HG02798 (cell line): ENCODE results near the gene URB2.
A peak's percentile ranks its signal among the peaks of the same experiment; 100 is the strongest.
"Not testable (repeated sequence)": the region's sequence is repeated elsewhere in the genome, so short reads cannot be mapped to it uniquely, and the experiment has no call there.

Source experiments
- ATAC-seq: cut with Tn5 transposase; IDR thresholded peaks from one replicate; pipeline ENCODE4 v1.9.1; 2021; ENCODE audit warnings: mild to moderate bottlenecking; ENCODE audit not compliant: unreplicated experiment, poor library complexity

Gene URB2

DNA sequence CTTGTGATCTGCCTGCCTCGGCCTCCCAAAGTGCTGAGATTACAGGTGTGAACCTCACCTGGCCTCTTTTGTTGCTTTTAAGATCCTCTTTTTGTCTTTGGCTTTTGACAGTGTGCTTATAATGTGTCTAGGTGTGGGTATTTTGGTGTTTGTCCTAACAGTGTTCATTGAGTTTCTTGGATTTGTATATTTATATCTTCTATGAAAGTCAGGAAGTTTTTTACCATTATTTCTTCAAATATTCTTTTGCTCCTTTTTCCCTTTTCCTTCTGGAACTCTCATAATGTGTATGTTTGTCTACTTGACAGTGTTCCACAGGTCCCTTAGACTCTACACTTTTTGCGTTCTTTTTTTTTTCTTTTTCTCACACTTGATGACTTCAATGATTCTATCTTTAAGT is 59.1 kb downstream of the URB2 start:
- no peak for ATAC-seq

GRCh38 chr1:229689273-229689672 is 63.2 kb downstream of the URB2 start:
- ATAC-seq, result no peak

GRCh38 chr1:229689904-229690303 is 63.9 kb downstream of the URB2 start:
- no peak for ATAC-seq

- no peak for ATAC-seq
Observed at GRCh38 chr1:229690662-229691061, 64.6 kb downstream of the URB2 start.

- ATAC-seq, result no peak
Observed at GRCh38 chr1:229691362-229691761, 65.3 kb downstream of the URB2 start.

DNA sequence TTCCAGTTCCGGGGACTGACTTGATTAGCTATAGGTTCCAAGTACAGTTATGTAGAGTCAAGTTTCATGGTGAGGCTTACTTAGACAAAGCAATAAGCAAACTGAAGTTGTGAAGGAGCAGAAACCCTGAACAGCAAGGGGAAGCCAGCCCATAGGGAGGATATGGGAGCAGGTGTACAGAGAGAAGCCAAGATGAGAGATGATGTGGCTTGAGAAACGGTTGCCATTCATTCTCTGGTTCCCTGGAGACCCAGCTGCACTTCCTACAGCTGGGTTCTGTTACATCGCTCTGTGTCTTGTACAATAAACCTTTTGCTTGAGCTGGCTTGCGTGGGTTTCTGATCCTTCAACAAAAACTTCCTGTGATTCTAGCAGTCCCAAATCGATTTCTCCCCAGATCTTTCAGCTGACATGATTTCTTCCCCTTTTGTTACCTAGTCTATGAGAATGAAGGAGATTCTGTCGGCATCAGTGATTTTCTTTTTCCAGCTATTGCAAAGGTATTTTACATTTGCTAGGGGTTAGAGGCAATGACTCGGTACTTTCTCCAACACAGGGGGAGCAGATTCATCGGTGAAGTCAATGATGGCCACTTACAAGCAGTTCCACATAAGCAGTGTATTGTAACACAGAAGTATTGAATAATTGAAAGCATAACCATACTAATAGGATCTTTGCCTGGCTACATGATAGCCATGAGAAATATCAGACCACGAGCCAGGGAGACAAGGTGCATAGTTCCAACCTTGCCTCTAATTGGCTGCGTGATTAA is 67.3 kb downstream of the URB2 start:
- peak; percentile 73 for ATAC-seq

DNA sequence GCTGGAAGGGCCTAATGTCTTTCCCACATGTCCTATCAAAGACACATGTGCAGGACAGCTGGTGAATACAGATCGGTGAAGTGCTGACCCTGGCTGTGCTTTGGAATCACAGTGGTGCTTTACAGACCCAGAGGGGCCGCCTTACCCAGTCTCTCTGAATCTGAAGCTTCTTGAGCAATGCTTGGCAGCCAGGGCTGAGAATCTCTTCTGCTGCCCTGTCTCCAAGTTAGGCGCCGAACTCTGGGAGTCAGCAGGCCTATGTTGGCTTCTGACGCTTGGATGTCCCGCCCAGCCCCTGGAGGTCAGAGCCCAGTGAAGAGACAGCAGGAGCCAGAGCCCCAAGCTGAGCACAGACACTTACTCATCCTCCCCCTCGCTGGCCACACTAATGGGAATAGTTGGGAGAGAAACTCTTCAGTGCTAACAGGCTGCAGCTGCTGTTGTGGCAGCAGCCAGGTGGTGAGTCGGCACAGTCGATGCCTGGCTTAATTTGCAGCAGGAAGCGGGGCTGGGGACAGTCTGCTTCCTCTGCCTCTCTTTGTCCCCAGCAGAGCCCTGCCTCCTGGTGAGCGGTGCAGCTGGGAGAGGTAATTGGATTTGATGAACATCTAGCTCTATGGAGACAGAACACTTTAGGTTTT is 68.1 kb downstream of the URB2 start:
- ATAC-seq, result no peak

- no peak for ATAC-seq
Observed at GRCh38 chr1:229696385-229696784, 70.3 kb downstream of the URB2 start.

DNA sequence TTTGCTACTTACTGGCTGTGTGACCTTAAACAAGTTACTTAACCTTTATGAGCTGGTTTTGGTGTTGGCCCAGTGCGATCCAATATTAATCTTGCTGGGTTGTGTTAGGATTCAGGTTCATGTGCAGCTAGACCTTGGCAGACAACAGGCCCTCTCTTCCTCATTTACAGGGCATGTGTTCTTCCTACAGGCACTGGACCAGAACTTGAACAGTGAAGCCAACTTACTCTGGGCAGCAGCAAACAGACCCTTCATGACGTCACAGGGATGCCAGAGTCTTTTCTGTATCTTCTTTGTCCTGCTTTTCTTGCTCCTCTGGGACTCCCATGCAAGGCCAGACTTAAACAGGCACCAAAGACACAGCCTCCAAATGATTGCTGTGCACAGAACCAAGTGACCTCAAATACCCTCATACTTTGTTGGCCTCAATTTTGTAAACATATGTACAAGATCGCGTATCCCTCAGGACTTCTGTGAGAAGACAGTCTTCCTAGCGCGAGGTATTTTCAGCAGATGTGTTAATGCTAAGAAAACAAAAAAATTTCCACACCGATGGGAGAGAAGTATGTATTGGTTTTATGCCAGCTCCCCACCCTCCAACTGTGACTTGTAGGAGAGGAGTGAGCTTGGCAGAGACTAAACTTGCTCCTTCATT is 73.7 kb downstream of the URB2 start:
- ATAC-seq, result no peak

GRCh38 chr1:229704157-229704556 is 78.1 kb downstream of the URB2 start:
- no peak for ATAC-seq

GRCh38 chr1:229705152-229705551 is 79.1 kb downstream of the URB2 start:
- not testable (repeated sequence) for ATAC-seq

- ATAC-seq, result not testable (repeated sequence)
Observed at GRCh38 chr1:229707127-229707526, 81.1 kb downstream of the URB2 start.

DNA sequence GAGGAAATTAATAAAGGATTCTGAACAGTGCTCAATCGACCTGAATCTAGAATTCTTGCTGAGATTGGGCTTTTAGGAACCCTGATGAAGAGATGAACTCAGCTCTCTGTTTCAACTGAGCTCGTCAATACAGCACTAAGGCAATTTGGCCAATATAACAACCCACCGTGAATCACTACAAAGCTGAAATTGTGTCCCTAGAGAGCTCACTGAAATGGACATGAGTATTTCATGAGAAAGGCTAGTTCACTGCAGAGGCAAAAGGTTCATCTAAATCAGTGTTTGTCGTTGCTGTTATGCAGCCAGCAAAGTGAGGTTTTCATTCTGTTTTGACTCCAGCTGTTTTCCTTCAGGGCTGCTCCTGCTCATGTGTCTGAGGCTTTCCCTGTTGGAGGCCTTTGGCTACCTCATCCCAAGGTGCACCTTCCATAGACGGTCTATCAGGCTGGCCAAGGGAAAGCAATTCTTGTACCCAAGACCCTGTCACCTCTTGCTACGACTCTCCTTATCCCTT is 83.5 kb downstream of the URB2 start:
- ATAC-seq, result no peak
